ENCODE measurements around the gene ONECUT1.
"Not testable (repeated sequence)": the region's sequence is repeated elsewhere in the genome, so short reads cannot be mapped to it uniquely, and the experiment has no call there.

The ONECUT1 gene

GRCh38 chr15:52790169-52790708, at the start of gene ONECUT1:
Gene ONECUT1, minus strand, starts transcription at chr15:52790336. Its CDS starts 452 bp downstream, at chr15:52789884.
- DNase-seq (ENCODE audit: low spot score) = peak; percentile 7

- no peak for DNase-seq (ENCODE audit: low spot score)
Measured at GRCh38 chr15:52834379-52834778, 44.2 kb upstream of the ONECUT1 start.

DNA sequence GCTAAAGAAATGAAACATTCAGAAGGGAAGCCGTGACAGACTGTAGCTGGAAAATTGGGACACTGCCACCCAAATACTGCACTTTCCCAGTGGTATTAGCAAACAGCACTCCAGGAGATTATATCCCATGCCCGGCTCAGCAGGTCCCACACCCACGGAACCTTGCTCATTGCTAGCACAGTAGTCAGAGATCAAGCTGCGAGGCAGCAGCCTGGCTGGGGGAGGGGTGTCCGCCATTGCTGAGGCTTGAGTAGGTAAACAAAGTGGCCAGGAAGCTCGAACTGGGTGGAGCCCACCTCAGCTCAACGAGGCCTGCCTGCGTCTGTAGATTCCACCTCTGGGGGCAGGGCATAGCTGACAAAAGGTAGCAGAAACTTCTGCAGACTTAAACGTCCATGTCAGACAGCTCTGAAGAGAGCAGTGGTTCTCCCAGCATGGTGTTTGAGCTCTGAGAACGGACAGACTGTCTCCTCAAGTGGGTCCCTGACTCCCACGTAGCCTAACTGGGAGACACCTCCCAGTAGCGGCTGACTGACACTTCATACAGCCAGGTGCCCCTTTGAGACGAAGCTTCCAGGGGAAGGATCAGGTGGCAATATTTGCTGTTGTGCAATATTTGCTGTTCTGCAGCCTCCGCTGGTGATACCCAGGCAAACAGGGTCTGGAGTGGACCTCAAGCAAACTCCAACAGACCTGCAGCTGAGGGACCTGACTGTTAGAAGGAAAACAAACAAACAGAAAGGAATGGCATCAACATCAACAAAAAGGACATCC, 34.2 kb upstream of the ONECUT1 start:
- not testable (repeated sequence) for DNase-seq (ENCODE audit: low spot score)

DNA sequence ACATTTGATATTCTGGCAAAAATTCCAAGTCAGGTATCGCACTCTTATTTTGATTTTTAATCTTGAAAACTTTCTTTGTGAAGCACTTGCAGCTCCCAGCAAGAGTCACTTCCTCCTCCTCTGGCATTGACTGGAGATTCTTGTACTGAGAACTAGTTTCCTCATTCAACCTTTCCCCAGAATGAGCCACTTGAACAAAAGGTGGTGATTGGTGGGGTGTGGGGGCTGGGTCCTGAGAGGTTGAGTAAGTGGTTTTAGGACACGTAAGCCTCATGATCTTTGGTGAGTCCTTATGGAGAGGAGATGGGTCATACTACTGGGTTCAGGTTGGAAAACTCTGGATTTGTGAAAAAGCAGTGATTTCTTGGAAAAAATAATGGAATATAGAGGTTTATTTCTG, 32.3 kb upstream of the ONECUT1 start:
- no peak for DNase-seq (ENCODE audit: low spot score)

DNA sequence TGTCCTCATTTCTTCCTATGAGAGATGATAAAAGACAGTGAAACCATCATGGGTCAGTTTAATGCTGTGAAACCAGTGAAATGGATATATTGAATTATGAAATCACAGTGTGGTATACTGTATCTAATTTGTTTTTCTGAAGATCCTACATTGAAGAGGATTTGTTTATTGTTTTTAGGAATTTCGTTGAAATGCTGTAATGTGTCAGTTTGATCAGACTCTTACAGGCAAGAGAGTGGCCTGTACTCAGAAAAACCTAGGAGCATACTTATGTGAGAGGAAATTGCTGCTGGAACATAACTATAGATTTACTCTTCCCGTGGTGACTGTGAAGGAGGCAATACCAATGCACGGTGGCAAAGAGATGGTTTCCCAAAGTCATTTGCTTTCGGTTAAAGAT, 29.1 kb upstream of the ONECUT1 start:
- no peak for DNase-seq (ENCODE audit: low spot score)

DNA sequence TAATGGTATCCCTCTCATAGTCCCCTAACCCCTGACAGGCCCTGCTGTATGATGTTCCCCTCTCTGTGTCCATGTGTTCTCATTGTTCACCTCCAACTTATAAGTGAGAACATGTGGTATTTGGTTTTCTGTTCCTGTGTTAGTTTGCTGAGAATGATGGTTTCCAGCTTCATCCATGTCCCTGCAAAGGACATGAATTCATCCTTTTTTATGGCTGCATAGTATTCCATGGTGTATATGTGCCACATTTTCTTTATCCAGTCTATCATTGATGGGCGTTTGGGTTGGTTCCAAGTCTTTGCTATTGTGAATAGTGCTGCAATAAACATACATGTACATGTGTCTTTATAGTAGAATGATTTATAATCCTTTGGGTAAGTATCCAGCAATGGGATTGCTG, 25.8 kb upstream of the ONECUT1 start:
- not testable (repeated sequence) for DNase-seq (ENCODE audit: low spot score)

- DNase-seq (ENCODE audit: low spot score) = no peak
Measured at GRCh38 chr15:52808996-52809395, 18.9 kb upstream of the ONECUT1 start.

GRCh38 chr15:52808441-52808840, 18.3 kb upstream of the ONECUT1 start:
- no peak for DNase-seq (ENCODE audit: low spot score)

DNA sequence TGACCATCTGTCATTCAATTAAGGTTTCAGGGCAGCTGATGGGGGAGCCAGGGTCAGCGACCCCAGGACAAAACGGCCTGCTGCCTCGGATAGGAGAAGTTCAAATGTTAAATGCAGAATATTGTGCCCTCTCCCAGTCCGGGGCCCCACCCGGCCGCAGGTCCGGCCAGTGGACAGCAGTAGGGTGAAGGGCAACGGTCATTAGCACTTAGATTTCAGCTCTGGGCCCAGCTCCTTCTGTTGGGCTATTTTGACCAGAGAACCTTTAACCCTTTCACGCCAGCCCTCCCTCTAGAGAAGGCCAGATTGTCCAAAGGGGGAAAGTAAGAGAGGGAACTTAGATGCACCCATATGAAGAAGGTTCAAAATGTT, 16.1 kb upstream of the ONECUT1 start:
- DNase-seq (ENCODE audit: low spot score) = no peak

DNA sequence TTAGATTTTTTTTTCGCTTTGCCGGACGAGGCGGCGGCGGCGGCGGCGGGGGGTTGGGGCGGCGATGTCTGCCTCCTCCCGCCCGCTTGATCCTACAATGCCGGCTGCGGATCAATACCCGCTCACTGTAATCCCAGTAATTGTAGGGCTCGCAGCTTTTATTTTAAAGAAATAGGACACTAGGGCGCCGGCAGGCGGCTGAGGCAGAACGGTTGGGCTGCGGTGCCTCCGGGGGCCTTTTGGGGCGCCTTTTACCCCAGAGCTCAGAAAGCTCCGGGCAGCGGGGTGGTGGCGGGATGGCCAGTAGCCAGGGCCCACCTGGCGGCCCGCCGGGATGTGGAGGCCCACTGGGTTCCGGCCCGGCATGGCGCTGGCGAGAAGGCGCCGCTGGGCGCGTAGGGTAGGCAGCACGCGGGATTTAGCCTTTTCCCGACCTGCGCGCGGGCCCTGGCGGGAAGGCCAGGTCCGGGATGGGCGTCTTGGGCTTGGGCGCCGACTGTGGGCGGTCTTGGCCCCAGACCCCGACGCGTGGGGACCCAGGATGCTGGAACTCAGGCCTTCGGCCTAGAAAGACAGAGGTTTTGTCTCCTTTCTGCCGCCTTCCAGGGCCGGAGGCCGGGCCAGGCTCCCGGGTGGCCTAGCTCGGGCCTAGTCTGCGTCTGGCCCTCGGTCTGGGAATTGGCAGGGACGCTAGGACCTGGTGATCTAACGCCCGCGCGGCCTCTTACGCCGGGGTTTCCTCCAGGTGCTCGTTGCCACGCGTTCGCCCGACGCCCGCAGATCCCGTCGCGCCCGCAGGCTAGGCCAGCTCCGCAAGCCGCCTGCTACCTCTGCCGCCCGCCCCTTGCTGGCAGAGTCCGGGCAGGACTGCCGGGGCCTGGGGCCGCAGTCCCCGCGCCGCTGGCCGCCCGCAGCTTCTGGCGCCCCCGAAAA, 15.5 kb upstream of the ONECUT1 start:
- DNase-seq (ENCODE audit: low spot score) = no peak

GRCh38 chr15:52804526-52805081, 14.5 kb upstream of the ONECUT1 start:
- no peak for DNase-seq (ENCODE audit: low spot score)

- no peak for DNase-seq (ENCODE audit: low spot score)
Measured at GRCh38 chr15:52803467-52804306, 13.6 kb upstream of the ONECUT1 start.

GRCh38 chr15:52803108-52803466, 13.0 kb upstream of the ONECUT1 start:
- DNase-seq (ENCODE audit: low spot score) = no peak

DNA sequence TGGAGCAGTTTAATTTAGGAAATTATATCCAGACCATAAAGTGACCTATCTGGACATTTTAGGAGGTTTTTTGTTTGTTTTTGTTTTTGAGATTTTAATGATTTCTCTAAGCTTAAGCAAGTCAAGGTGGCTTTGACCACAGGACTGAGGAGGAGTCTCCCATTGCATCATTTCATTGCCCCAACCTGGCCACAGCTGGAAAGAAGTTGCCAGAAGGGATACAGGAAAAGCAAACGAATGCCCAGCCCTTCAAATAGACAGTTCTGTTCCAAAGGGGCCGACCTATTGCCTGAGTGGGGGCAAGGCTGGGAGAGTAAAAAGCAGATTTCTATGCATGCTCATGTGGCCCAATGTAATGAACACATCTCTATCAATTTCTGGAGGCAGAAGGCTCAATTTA, 12.0 kb upstream of the ONECUT1 start:
- DNase-seq (ENCODE audit: low spot score) = no peak

DNA sequence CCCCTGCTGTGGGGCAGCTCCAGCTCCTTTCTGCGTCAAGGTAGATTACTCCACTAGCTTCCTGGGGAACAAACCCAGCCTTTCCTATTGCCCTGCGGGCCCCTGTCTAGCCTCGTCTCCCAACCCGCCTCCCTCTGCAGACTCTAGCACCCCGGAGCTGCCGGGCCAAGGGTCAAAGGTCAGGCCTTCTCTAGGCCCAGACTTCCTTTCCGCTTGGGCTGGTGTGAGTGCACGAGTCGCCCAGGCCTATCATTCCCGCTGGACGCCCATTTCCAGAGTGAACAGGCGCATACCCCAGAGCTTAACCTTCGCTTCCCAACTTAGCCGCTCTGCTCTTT, 11.6 kb upstream of the ONECUT1 start:
- no peak for DNase-seq (ENCODE audit: low spot score)

DNA sequence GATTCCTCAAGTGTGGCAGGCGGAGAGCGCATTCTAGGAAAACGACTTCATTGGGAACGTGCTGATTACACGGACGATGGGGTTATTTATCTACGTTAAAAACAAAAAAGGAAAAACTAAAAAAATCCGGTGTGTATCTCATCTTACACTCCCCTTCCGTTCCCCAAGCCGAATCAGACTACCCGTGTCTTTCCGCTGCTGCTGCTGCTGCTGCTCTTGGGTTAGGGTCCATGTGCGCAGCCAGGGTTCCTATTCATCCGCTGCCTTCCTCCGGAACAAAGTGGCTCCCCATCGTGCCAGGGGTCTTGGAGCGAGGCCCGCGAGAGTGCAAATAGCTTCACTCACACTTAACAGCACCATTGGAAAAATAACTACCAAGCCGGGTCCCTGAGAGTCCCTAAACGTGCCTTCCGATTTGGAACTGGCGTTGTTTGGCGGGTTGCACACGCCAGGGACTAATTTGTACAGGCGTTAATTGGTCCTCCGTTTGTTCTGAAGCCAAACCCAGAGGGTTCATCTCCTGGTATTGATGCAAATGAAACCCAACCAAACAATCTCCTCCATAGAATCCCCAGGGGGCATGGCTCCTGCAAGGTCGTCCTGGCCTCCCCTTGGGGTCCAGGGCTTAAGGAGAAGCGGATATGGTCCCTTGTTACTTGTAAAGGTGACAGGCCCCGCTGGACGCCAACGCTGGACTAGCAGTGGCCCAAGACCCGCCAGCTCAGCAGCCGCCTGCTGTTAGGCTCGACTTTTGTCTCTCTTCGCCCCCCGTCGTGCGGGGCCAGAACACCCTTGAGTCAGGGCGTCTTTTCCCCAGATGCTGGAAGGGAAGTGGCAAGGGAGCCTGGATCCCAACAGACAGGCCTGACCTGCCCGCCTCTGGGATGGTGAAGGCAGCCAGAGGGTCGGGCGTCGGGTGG, 11.0 kb upstream of the ONECUT1 start:
- DNase-seq (ENCODE audit: low spot score) = no peak

GRCh38 chr15:52799145-52799811, 9.1 kb upstream of the ONECUT1 start:
- DNase-seq (ENCODE audit: low spot score) = no peak

DNA sequence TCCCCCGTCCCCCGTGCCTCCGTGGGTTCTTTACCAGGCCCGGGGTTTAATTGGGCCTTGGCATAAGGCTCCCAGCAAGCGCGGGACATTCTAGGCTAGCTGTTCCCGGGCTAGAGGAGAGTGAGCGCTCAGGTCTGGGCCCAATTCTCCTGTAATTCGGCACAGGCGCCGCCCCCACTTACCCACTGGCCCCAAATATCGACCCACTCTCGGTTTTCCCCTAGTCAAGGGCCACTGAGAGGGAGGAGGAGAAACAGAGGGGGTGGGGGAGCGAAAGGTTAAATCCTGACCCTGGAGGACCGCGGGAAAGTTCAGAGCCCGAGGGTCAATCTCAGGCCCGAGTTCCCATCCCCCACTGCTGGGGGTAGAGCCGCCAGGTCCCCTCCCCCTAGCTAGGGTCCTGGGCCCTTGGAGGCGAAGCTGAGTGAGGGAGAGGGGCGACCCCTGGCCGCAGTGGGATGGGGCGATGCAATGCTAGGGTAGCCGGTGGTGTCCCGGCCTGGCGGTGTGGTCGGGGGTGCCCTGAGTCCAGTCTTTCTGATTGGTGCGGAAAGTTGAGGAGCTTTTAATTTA, 8.5 kb upstream of the ONECUT1 start:
- no peak for DNase-seq (ENCODE audit: low spot score)

DNA sequence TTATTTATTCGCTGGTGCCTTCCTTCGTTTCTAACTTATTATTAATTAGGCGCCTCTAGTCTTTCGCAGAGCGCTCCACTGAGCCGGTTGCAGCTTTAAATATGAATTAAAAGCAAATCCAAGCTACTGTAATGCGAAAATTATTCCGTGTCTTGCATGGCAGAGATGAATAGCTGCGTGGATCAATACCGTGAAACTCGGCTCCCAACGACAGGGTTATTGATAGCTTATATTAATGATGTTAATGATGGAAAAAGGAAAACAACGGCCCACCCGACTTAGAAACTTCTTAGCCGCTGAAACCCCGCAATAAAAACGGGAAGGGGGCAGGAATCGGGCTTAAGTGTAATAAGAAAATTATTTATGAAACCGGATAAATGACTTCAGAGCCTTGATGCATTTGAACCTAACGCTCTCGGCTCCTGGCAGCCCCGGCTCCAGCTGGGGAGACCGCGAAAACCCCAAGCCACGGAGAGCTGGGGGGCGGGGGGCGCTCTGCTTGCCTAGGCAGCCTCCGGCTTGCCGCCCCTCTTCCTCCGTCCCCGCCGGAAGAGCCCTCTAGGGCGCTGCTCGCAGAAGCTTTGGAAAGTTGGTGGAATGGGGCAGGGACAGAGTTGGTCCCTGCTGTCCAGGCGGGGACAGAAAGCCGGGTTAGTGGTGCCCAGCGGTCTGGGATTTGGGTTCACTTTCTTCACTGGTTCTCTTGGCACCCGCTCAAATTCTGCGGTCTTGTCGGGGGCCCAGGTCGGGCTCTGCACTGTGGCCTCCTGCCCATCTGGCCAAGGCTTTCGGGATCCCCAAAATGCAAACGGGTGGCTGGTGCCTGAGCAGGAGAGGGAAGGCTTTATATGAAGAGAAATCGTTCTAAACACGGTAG, 7.7 kb upstream of the ONECUT1 start:
- no peak for DNase-seq (ENCODE audit: low spot score)

Data from CD4-positive, alpha-beta T cell treated with Interleukin-2 at 100 ng/mL for 4 hours (primary cell).